ENCODE data around the gene LRFN4.
A peak's percentile ranks its signal among the peaks of the same experiment; 100 is the strongest.

Gene LRFN4

DNA sequence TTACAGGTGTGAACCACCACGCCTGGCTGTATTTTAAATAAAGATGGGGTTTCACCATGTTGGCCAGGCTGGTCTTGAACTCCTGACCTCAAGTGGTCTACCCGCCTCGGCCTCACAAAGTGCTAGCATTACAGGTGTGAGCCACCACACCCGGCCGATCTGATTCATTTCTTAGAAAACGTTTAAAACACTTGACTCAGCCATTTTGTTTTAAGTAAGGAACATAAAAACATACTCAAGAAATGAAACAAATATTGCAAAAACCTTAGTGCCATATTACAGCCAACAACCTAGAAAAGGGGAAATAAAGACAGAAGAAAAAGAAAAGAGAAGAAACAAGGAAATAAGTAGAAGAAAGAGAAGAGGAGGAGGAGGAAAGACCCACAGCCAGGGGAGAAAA, 17.4 kb downstream of the LRFN4 start:
- DNase-seq: no peak

DNA sequence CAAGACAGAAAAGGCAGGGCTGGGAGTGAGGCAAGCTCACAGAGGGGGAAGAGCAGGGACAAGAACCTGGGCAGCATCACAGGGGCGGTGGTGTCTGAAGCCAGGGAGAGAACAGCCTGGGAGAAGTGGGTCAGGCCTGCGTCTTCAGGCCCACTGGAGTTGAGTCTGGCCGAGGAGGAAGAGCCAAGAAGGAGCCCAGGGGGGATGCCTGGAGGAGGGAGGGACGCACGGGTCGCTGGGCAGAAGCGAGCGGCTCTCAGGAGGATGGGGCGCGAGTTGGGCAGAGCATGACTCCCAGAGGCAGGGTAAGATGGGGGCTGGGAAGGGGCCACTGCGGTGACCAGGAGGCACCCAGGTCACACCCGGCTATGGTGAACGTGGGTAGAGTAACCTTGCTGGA, 18.5 kb downstream of the LRFN4 start:
- no peak for DNase-seq

DNA sequence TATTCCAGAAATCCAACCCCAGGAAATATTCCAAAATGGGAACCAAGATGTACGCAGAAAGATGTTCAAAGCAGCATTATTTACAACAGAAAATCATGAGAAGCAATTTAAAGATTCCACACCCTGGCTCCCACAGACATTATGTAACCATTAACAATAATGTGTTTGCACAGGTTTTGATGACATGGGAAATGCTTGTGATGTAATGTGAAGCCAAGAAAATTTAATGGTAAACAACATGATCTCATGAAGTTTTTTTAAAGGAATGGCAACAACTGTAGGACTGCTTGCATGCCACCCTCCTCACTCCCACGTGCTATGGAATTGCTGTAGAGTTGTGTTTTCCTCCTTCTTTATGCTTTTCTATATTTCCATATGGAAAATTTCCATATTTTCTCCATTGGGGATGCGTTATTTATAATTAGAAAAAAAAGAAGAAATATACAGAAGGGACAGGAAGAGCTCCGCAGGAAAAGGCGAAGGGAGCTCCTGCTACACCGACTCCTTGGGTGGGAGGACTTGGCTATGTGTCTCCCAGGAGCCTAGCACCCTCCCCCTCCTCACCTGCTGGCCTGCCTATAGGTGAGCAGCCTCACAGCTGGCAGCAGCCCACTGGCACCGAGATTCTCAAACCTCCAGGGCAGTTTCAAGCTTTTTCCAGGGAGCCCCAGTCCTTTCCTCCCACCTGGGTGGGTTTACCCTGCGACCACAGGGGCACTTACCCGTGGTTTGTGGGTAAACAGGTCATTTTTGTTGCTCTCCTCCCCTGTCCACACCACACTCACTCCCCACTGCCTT, 20.9 kb downstream of the LRFN4 start:
- no peak for DNase-seq

- DNase-seq: no peak
Measured at GRCh38 chr11:66878474-66878873, 21.6 kb downstream of the LRFN4 start.

GRCh38 chr11:66879000-66879399, 22.1 kb downstream of the LRFN4 start:
- DNase-seq: no peak

- no peak for DNase-seq
Measured at GRCh38 chr11:66879583-66879982, 22.7 kb downstream of the LRFN4 start.

GRCh38 chr11:66879999-66880398, 23.1 kb downstream of the LRFN4 start:
- no peak for DNase-seq

GRCh38 chr11:66880496-66881450, 23.9 kb downstream of the LRFN4 start:
- no peak for DNase-seq

DNA sequence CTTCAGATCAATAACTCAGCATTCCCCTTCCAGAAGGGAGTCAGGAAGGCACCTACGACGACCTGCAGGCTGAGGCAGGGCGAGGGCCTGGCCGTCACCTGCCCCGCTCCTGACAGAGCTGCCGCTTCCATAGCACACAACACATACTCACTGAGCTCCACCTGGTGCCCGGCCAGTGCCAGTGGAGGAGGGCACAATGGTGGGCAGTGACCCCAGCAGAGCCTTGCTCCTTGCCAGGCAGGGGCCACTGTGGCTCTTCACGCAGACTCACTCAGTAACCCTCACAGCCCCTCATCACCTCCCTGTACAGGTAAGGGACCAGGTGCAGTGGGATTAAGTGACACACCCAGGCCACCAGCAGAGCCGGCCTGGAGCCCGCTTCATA, 24.6 kb downstream of the LRFN4 start:
- no peak for DNase-seq

GRCh38 chr11:66881927-66882452, 25.1 kb downstream of the LRFN4 start:
- no peak for DNase-seq

- DNase-seq: no peak
Measured at GRCh38 chr11:66882561-66883015, 25.7 kb downstream of the LRFN4 start.

- peak; percentile 70 for DNase-seq
Measured at GRCh38 chr11:66883016-66883965, 26.4 kb downstream of the LRFN4 start.

DNA sequence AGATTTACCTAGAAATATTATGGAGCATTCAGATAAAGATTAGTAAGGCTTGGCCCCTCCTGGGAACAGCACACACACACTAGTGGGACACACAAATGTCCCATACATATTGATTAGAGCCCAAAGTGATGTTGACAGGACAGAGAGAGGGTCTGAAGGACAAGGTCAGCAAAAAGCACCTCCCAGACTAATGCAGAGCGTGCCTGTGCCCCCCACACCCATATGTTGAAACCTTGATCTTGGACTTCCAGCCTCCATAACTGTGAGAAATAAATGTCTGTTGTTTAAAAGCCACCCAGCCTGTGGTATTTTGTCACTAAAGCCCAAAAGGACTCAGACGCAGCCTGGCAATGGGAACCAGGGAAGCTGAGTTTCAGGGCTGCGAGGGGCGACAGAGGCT, 27.6 kb downstream of the LRFN4 start:
- DNase-seq: no peak

- DNase-seq: no peak
Measured at GRCh38 chr11:66885469-66885868, 28.6 kb downstream of the LRFN4 start.

- DNase-seq: no peak
Measured at GRCh38 chr11:66885950-66886440, 29.1 kb downstream of the LRFN4 start.

DNA sequence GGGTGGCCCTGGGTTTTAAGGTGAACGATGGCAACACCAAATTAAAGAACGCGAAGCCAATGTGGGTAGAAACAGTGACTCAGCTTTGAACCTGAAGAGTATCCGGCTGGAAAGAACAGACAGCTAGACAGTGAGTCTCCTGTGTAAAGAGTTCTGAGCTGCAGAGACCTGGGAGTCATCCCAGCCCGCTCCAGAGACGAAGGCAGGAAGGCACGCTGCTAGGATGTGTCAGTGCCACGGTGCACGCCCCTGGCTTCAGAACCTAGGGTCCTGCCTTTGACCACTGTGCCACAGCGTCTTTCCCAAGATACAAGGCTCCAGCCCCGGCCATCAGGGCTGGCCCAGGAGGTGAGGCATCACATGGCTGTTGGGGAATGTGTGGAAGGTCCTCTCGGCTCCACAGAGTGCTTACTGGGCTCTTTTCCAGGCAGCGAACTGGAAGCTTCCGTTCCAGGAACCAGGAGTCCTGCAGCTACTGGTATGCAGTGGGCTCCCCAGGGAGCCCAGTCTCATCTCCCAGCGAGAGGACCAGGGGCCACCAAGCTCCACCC, 29.9 kb downstream of the LRFN4 start:
- DNase-seq: no peak

GRCh38 chr11:66887526-66887925, 30.7 kb downstream of the LRFN4 start:
- DNase-seq: no peak

DNA sequence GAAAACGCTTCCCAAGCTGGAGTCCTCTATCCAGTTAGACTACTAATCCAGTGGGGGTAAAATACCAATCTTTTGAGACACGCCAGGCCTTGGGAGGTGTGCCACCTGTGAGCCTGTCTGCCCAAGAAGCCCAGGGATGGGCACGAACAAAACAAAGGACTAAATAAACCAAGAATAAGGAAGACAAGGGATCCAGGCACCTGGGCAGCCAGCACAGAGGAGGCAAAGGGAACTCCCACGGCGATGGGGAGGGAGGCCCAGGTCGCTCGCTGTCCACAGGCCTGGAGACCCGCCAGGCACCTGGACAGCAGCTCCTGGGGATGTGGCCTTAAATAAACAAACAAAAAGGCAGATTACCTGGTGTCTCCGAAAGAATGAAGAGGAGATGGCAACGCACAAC, 31.4 kb downstream of the LRFN4 start:
- DNase-seq: no peak

DNA sequence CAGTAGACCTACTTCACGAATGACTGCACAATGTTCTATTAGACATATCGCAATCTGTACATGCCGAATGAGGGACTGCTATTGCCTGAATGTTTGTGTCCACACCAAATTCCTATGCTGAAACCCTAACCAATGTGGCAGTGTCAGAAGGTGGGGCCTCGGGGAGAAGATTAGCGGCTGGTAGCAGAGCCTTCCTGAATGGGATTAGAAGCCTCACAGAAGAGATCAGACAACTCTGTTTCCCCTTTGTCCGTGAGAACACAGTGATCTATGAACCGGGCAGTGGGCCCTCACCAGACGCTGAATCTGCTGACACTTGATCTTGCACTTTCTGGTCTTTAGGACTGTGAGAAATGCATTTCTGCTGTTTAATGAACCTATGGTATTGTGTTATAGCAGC, 33.1 kb downstream of the LRFN4 start:
- no peak for DNase-seq

DNA sequence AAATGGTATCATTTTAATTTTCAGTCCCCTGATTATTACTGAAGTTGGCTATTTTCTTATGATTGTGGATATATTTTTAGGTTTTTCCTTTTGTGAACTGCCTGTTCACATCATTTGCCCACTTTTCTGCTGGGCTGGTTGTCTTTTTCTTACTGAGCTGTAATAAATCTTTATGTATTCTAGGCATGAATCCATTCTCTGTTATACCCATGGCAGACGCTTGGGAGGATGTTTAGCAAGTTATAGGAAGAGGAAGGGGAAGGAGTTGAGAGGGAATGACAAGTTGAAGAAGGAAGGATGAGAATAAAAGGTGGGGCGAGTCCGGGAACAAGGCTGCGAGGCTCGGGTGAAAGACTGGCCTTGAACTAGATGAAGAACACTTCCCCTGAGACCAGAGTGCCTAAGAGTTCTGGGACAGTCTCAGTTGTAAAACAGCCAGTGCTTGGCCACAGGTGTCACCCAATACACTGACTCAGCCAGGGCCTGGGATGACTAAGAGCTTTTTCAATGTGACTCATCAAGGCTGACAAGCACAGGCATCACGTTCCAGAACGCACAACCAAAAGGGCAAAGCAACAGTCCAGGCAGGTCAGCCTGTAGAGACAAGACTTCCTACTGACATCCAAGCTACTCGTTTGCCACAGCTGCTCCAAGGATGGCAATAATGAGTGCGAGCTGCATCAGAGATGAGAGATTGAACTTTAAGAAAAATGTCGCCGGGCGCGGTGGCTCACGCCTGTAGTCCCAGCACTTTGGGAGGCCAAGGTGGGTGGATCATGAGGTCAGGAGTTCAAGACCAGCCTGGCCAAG, 35.2 kb downstream of the LRFN4 start:
- peak; percentile 54 for DNase-seq

DNA sequence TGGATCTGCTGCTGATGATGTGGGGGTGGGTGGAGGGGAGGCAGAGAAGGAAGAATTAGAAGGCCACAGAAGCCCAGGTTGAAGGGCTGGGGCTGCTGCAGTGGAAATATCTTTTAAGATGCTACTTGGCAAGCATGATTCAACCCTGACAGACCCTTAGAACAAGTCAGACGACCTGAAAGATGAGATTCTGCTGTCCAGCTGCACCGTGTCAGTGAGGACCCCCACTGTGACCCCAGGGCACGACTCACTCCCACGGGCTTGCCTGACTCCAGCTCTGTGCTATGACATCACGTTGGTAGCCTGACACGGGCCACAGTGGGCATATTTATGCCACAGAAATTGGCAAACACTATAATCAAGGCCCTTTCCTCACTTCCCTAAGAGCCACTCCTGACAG, 36.0 kb downstream of the LRFN4 start:
- DNase-seq: no peak

Measured in activated CD4-positive, CD25-positive, alpha-beta regulatory T cell treated with anti-CD3 and anti-CD28 coated beads, Interleukin-2, amount 50 U/mL, for 72 hours (primary cell).